HG03575 (cell line): Measurements from ENCODE around the gene EFTUD2.

Source experiments
- ATAC-seq: cut with Tn5 transposase; IDR thresholded peaks from one replicate; pipeline ENCODE4 v1.9.1; 2021; ENCODE audit not compliant: unreplicated experiment, insufficient number of reproducible peaks, low FRiP score; ENCODE audit errors: extremely low read depth

The EFTUD2 gene

DNA sequence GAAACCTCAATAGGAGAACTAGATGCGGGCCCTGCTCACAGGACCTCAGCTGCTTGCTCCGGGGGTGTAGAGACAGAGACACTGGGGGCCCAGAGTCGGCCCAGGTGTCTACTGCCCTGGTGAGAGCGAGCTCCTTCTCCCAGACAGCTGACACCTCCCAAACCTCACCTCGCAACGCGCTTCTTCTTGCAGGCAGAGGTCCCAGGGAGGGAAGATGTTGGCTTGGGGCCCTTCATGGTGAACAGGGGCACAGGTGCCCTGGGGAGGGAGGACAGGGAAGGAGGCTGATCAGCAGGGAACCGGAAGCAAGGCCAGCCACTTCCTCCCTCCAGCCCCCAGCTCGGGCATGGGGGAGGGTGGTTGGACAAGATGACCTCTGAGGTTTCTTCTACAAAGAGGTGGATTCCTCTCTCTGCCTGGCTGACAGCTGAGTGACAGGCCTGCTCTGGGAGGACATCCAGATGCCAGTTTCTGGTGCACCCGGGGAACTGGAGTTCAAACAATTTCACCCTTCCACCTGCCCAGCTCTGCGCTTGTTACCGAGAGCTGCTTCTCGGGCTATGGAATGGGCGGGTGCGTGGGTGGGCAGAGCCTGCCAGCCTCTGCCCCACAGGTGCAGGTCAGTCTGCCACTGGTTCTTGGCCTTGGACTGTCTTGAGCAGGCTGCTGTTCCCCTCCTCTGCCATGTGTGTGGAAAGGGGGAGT is 27.7 kb upstream of the EFTUD2 start:
- no peak for ATAC-seq

DNA sequence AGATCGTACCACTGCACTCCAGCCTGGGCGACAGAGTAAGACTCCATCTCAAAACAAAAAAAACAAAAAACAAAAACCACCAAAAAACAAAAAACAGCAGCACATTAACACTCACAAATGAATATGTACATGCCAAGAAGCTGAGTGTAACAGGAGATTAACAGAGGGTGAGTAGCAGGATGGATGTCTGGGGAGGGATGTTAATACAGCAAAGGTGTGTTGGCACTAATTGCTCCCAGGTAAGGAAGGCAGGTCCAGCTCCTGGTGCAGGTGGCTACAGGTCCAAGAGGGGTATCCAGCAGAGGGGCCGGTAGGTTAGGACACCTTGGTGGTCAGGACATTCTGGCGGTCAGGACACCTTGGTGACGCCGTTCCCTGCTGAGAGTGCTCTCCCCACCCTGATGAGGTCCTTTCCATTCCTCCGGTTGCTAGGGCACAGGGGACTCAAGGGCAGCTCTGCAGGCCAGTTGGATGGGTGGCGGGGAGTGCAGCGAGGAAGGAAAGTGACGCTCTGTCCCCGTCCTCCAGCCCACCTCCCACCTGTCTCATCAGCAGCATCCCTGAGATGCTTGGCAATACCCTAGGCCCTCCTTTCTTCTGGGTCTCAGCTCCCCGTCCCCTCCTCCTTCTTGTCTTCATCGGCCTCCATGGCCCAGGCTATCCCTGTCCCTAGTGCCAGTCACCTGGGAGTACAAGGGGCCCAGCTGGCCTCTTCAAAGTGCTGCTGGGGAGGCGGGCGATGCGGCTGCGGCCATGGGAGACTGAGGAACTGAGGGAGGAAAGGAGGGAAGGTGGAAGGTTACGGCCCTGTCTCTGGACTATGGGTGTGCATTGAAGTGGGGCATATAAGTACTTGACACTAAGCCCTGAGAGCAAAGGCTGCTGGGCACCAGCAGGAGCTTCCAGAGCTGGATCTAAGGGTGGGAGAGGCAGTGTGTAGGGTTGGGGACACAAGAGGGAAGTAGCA is 26.8 kb upstream of the EFTUD2 start:
- no peak for ATAC-seq

- ATAC-seq: no peak
Measured at GRCh38 chr17:44924107-44924544, 24.9 kb upstream of the EFTUD2 start.

GRCh38 chr17:44922746-44923470 is 23.7 kb upstream of the EFTUD2 start:
- ATAC-seq: no peak

DNA sequence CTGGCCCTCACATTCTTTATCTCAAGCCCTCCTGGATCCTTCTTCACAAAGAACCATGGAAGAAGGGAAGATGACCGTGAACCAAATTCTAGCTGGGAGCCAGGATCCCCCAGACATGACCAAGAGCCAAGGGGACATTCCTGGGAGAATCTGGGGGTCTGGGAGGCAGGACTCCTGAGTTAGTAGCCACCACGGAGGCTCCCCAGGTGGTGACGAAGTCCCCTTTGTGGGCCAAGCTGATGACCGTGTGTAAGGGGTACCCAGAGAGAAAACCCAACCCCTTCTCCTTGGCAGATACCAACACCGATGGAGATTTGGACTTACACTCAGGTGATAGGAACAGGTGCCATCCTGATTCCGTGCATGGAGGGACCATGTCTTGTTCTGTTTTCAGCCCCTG is 22.9 kb upstream of the EFTUD2 start:
- ATAC-seq: no peak

- ATAC-seq: no peak
Measured at GRCh38 chr17:44921122-44921882, 22.1 kb upstream of the EFTUD2 start.

DNA sequence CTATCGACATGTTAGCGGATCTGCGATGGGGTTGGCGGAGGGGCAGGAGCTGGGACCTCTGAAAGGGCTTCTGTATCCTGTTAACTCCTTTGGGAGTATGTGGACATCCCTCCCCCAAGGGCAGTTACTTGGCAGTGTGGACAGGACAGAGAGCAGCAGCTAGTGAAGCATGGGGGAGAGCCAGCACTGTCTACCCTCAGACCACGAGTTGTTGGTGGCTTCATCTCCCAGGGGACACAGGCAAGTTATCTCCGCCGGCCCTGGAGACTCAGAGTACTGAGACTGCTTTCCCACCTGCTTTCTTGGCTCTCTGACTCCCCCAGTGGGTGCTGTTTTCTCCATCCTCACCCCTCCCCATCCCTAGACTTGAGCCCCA is 21.3 kb upstream of the EFTUD2 start:
- no peak for ATAC-seq

DNA sequence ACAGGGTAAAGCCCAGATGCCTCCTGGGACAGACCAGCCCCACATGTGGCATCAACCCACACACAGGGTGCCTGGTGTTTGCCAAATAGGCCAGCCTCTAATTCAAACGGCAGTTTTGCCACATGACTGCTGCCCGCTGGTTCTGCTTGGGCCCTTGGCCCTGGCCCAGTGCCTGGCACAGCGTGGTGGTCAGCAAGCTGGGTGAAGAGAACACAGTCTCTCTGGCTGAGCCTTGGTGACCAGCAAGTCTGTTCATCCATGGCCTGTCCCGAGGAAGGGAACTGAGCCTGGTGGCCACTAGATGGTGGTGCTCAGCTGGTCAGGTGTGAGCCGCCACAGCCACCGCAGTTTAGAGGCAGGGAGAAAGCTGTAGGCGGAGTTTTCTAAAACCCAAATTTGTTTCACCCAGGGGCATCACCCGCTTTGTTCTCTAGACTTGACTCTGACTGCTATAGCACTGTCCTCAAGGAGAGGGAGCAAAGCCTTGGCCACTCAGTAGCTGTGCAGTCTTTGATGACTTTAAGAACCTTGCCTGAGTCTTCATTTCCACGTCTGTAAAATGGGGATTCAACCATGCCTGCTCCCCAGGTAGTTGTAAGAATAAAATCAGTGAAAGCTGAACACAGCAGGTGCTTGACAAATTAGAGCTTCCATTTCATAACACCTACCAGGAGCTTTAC is 20.8 kb upstream of the EFTUD2 start:
- no peak for ATAC-seq

DNA sequence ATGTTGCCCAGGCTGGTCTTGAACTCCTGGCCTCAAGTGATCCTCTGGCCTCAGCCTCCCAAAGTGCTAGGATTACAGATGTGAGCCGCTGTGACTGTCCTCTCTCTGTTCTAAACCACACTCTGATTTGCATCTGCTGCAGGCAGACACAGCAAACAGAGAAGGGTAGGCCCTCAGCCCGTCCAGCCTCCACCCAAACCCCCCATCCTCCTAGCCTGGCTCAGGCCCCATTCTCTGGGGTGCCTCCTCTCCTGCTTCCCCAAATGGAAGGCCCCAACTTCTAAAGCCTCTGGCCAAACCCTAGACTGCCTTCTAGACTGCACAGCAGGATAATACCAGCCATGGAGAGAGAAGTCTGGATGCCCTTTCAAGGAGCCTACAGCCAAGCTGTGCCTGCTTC is 20.2 kb upstream of the EFTUD2 start:
- ATAC-seq: no peak

DNA sequence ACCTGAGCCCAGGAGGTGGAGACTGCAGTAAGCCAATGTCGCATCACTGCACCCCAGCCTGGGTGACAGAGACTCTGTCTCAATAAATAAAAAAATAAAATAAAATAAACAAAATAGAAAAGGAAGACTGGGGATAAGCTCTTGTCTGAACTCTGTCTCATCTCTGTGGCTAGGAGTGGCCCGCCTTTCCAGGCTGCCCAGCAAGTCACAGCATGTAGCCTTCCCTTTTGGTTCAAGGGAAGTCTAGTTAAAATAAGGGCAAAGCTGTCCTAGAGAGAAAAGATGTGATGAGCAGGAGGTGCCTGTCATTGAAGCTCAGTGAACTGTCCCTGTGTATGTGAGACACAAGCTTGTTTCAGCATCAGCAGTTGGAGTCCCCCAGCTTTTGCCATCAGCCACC is 18.8 kb upstream of the EFTUD2 start:
- ATAC-seq: no peak

- no peak for ATAC-seq
Measured at GRCh38 chr17:44917456-44917855, 18.2 kb upstream of the EFTUD2 start.

DNA sequence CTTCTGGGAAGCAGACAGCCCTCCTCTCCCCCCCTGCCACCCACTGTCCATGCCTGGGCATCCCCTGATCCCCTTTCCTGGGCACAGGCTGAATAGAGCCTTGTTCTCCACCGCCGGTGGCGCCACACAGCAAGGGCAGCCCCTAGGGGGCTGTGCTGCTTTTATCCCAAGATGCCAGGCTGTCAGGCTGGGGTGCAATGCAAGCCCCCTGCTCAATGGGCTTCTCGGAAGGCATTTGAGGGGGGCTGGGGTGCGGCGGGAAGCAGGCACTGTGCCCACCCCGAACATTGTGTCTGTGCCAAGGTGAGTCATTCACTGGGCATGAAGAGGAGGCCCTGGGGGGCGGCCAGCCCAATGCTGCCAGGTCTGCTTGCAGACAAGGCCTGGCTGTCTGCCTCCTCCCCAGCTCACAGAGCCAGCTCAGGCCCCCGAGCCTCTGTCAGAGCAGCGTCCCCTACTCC is 17.6 kb upstream of the EFTUD2 start:
- ATAC-seq: no peak

GRCh38 chr17:44915862-44916780 is 16.9 kb upstream of the EFTUD2 start:
- no peak for ATAC-seq

DNA sequence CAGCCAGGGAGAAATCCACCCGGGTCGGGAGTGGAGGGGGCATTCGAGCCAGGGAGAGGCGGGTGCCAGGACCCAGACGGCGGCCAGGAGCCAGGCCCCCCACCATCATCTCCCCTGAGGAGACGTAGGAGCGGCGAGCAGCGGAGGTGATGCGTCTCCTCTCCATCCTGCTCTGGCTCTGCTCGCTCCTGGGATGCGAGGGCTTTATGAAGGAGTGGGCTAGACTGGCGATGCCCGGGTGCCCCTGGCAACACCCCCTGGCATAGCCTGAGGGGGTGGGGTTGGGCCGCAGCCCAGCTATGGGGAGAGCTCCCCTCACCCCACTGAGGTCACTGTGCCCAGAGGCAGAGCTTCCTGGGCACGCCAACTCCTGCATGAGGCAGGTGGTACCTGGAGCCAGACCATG is 16.1 kb upstream of the EFTUD2 start, which contains the start of gene GFAP:
TSS of gene GFAP (minus strand) at position 180 of the 406 bp plus-strand sequence. CDS start at position 166, 14 bp downstream.
- ATAC-seq: no peak

DNA sequence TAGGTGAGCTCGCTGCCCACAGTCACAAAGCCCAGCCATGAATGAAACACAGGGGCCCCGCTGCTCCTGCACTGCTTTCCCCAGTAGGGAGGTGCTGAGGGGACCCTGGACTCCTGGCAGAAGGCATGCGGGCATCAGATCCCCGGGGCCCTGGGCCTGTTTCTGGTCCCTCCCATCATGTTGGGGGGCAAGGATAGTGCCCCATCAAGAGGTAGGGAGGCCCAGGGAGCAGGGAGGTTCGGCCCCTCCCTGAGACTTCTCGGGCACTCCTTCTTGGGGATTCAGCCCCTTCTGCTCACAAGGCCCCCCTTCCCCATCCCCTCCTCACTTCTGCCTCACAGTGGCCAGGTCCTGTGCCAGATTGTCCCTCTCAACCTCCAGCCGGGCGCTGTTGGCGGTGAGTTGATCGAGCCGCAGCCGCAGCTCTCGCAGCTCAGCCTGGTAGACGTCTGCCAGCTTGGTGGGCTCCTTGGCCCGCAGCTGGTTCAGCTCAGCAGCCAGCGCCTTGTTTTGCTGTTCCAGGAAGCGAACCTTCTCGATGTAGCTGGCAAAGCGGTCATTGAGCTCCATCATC is 15.5 kb upstream of the EFTUD2 start:
- no peak for ATAC-seq

GRCh38 chr17:44914148-44914547 is 14.9 kb upstream of the EFTUD2 start:
- ATAC-seq: no peak

DNA sequence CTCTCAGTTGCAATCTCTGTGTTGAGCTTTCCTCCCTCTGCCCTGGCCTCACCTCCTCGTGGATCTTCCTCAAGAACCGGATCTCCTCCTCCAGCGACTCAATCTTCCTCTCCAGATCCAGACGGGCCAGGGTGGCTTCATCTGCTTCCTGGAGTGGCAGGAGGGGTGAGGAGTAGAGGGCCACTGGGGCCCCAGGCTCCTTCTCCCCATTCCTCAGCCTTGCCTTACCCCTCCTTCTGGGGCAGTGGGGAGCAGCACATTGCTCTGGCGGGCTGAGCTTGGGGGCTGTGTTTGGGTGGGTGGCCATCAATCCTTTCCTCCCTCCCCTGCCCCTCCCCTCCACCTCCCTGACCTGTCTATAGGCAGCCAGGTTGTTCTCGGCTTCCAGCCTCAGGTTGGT is 14.4 kb upstream of the EFTUD2 start:
- ATAC-seq: no peak
